Tibial nerve (tissue), 4 donors: ENCODE results near the gene RNF217.

ENCODE experiments used
- CTCF ChIP-seq, 5 experiments: fragments of 200-600 bp in 3 of 5; fragments of 450-650 bp in 2 of 5; sonication (generic) in 3 of 5; IDR thresholded peaks; one replicate each; pipeline ENCODE4 v1.5.1; 2016 to 2019; ENCODE audit warnings: antibody characterized with exemption in 5 of 5, mild to moderate bottlenecking in 3 of 5, moderate library complexity in 2 of 5
- EP300 ChIP-seq, 2 donors: sonication (generic); formaldehyde crosslinking; IDR thresholded peaks; one replicate each; pipeline ENCODE4 v1.6.1; 2017; ENCODE audit warnings: antibody characterized with exemption in 2 of 2, mild to moderate bottlenecking in 1 of 2
- POLR2A ChIP-seq, 2 donors: fragments of 450-650 bp; IDR thresholded peaks; one replicate each; pipeline ENCODE4 v1.6.1; 2017; ENCODE audit warnings: antibody characterized with exemption in 2 of 2, mild to moderate bottlenecking in 2 of 2, moderate library complexity in 2 of 2

GRCh38 chr6:124927806-124928205 lies 34.4 kb upstream of the RNF217 start:
- TF ChIP-seq CTCF (IDR thresholded peaks at IDR 0.05) (no peak), POLR2A (IDR thresholded peaks at IDR 0.05) (no peak), EP300 (IDR thresholded peaks at IDR 0.05) (no peak)
